NCI-H460 (cell line): ENCODE results near the gene TSC22D4. TPM values are rescaled to one million over a fixed set of nuclear protein-coding genes. Genes with fewer than 3 reads are reported as not detected.
A peak's percentile ranks its signal among the peaks of the same experiment; 100 is the strongest.

ENCODE experiments used
- DNase-seq: peaks from one replicate; pipeline ENCODE4 v3.0.0-alpha.2; 2016; ENCODE audit warnings: low read depth; ENCODE audit errors: extremely low read depth
- total RNA-seq: library from RNA; depleted of rRNA; stranded (reverse); fragments of >200 nt; shearing (Covaris generic); gene quantifications from 2 replicates; pipeline ENCODE4 v1.2.3, GENCODE V29; 2014

The TSC22D4 gene
- total RNA-seq, 1 experiment from 2014 or later, result 28.2 TPM

GRCh38 chr7:100493476-100494264, 14.7 kb upstream of the TSC22D4 start:
- no peak for DNase-seq

- DNase-seq, result no peak
Observed at GRCh38 chr7:100492738-100493475, 13.9 kb upstream of the TSC22D4 start.

- DNase-seq, result no peak
Observed at GRCh38 chr7:100491192-100491578, 12.2 kb upstream of the TSC22D4 start.

GRCh38 chr7:100490483-100491191, 11.6 kb upstream of the TSC22D4 start:
- no peak for DNase-seq

GRCh38 chr7:100489824-100490223, 10.8 kb upstream of the TSC22D4 start:
- no peak for DNase-seq

GRCh38 chr7:100489121-100489520, 10.1 kb upstream of the TSC22D4 start:
- no peak for DNase-seq

GRCh38 chr7:100488333-100489095, 9.5 kb upstream of the TSC22D4 start:
- no peak for DNase-seq

GRCh38 chr7:100486753-100487446, 7.9 kb upstream of the TSC22D4 start:
- DNase-seq, result no peak

- no peak for DNase-seq
Observed at GRCh38 chr7:100486111-100486636, 7.2 kb upstream of the TSC22D4 start.

- DNase-seq, result no peak
Observed at GRCh38 chr7:100485471-100485876, 6.5 kb upstream of the TSC22D4 start.

- DNase-seq, result no peak
Observed at GRCh38 chr7:100484673-100485045, 5.6 kb upstream of the TSC22D4 start.

GRCh38 chr7:100483722-100484672, 5.0 kb upstream of the TSC22D4 start, which contains the start of gene NYAP1:
Gene NYAP1 (plus strand): TSS chr7:100483927. CDS start chr7:100485312, 1,385 bp downstream.
- no peak for DNase-seq

- DNase-seq, result peak; percentile 36
Observed at GRCh38 chr7:100483090-100483721, 4.2 kb upstream of the TSC22D4 start.

- no peak for DNase-seq
Observed at GRCh38 chr7:100482728-100483089, 3.7 kb upstream of the TSC22D4 start.

- DNase-seq, result no peak
Observed at GRCh38 chr7:100481466-100481865, 2.5 kb upstream of the TSC22D4 start.

- DNase-seq, result no peak
Observed at GRCh38 chr7:100477871-100478267, 1.1 kb downstream of the TSC22D4 start.

- no peak for DNase-seq
Observed at GRCh38 chr7:100476903-100477870, 1.8 kb downstream of the TSC22D4 start.
